HG03460 (cell line): ENCODE data around the gene APMAP.
"Not testable (repeated sequence)": the region's sequence is repeated elsewhere in the genome, so short reads cannot be mapped to it uniquely, and the experiment has no call there.

Source experiments
- ATAC-seq: cut with Tn5 transposase; IDR thresholded peaks from one replicate; pipeline ENCODE4 v1.9.1; 2021; ENCODE audit not compliant: unreplicated experiment

The APMAP gene

GRCh38 chr20:24954566-24954965 is 38.0 kb downstream of the APMAP start:
- ATAC-seq, result no peak

DNA sequence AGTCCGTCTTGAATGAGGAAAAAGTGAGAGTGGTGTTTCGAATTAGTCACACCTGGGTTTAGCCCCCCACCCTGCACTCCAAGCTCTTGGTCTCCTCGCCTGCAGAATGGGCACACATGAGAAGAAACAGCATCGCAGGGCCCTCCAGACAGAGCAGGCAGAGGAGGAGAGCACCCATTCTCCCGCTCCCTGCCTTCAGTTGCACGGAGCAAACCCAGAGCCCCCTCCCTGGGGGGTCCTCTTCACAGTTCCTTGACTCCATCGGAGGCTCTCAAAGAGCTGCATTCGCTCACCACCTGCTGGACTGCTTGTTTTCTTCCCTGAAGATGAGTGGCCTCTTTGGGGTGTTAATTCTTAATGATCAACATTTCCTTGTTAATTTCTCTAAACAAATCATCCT is 38.4 kb downstream of the APMAP start:
- no peak for ATAC-seq

GRCh38 chr20:24953621-24954133 is 38.9 kb downstream of the APMAP start:
- ATAC-seq, result no peak

DNA sequence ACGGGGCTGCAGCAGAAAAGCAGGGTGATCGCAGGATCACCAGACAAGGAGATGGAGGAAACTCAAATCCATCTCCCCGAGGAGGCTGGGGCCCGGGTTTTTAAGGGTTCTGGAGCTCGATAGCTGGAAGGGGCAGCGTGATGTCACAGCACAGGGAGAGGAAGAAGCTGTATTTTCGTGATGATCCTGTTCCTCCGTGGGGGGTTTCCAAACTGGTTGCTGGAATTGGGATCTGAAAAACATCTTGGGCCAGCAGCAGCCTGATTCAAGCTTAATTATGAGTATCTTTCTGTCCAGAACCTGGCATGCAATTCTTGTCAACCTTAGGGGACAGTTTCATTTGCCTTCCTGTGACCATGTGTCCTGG is 39.4 kb downstream of the APMAP start:
- ATAC-seq, result no peak

DNA sequence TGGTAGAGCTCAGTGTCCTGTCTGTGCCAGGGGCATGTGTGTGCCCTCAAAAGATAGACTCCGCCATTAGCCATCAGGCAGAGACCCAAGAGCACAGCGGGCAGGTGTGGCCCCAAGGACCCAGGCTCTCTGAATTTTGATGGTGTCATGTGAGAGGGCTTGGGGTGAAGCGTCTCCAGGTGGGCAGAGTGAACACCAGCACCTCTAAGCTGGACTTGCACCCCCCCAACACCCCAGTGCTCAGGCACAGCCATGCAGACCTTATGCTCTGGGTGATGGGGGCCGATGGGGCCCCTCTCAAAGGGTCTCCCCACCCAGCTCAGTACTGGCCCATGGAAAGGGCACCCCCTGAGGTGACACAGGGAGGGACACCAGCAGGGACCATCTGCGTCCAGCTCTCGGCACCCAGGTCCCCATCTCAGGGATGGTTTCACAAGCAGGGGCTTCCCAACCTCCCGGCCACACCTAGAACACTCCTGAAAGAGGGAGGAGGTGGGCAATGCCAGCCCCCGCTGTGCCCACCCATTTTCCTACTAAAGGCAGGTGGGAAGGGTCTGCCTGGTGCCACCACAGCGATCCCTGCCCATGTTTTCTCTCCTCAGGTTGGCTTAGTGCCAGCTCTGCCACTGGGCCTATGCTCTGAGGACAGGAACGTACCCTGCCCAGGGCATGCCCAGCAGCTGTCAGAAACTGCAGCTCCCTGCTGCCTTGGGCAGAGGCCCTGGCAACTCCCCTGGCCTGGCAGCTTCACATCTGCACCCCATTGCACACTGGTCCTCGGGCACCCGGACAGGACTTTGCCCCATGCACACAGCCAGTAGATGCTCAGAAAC is 40.0 kb downstream of the APMAP start:
- no peak for ATAC-seq

DNA sequence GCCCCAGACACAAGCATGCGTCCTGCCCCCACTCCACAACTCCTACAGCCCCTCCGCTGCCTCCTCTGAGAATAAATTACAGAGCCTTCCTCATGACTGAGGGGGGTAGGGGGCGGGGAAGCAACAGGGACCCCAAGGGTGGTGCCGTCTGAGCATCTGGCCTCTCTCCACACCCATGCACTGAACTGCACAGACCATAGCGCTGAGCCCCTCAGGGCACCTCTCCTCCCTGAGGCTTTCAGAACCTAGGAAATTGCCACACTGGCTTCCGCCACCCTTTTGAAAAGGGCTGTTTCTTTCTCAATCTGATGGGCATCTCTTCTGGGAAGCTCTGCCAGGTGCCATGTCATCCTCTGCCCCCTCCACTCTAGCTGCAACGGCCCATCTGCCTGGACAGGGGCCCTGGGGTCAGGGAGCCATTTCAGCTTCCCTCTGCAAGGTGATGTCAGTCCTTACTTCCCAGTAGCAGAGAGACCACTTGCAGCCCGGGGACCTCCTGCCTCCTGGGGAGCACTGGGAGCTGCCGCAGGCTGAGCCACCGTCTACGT is 40.9 kb downstream of the APMAP start:
- no peak for ATAC-seq

DNA sequence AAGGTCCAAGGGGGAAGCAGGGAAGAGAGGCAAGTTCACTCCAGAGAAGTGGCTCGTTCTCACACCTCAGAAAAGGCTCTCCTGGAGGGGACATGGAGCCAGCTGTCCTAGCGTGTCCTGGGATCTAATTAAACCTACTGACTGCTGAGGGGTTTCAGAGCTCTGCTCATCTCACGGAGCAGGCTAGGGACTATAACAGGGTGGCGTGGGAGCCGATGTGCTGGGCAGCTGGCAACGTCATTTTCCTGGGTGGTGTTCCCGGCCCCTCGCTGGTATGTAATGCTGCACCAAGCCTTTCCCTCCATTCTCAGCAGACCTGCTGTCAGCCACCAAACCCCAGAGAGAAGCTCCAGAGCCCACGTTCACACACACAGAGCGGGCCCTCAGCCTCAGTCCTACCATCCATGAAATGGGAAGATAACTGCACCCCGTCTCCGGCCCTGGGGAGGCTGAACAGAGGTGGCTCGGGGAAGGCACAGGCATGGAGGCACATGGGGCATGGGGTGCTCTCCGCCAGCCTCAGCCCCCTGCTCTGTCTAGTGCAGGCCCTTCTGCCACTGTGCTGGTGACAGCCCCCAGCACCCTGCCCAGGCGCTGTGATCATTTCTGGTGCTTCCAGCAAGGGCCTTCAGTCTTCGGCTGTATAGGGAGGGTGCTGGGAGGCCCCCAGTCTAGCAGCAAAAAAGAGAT is 41.6 kb downstream of the APMAP start:
- no peak for ATAC-seq

DNA sequence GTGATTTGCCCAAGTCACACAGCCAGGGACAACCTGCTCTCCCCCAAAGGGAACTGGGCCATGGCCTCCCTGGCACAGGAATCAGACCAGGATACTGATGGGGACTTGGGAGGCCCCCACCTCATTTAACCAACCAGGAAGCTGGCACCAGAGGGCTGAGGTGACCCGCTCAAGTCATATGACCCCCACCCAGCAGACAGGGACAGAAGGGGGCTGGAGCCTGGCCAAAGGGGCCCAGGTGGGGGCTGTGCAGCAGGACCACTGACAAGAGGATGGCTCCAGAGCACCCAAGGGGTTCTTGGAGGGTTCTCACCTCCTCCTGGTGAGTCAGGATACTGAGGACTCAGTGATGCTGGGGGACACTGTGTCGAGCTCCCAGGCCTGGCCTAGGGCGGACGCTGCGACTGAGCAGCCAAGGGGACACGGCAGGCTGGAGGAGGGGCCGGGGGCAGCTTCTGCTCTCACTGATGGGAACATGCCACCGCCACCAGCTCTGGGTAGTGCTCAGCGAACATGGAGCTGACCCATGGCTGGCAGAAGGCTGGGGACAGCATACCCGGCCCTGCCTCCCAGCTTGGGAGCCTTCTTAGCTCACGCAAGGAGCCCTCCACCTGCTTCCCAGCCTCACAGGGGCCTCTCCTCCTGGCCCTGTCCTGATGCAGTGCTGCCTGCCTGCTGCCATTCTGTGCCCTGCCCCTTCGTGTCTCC is 42.3 kb downstream of the APMAP start:
- ATAC-seq, result no peak

- no peak for ATAC-seq
These were observed 42.8 kb downstream of the APMAP start for GRCh38 chr20:24949756-24950127.

DNA sequence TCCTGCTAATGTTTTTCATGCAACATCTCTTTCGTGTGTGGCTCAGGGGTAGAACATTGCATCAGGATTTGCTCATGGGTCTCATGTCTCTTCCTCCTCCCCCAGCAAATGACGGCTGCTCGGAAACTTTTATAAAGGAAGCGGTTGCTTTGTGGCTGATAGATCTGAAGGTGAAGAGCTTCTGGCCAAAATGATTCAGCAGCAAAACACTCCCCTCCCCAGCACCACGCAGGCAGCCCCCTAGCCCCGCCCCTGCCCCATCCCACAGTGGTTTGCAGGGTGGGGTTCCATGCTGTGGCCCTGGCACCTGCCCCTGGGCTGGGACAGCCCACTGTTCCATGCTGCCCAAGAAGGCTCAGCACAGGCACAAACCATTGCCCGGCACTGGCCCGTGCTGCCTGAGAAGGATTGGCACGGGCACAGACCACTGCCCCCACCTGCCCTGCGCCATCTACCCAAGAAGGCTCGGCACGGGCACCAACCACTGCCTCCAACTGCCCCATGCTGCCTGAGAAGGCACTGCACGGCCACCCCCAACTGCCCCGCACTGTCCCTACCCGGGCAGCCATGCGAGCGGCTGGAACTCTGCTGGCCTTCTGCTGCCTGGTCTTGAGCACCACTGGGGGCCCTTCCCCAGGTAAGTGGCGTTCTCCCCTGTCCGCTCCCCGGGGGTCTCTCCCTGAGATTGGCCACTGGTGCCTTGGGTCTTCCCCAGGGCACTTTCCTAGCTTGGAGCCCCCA is 43.4 kb downstream of the APMAP start, which contains the start of gene CST7:
TSS of gene CST7 (plus strand) at position 331 of the 741 bp plus-strand sequence. CDS start at position 568, 237 bp downstream.
- no peak for ATAC-seq

- not testable (repeated sequence) for ATAC-seq
These were observed 44.1 kb downstream of the APMAP start for GRCh38 chr20:24948396-24948938.

GRCh38 chr20:24946376-24946775 is 46.2 kb downstream of the APMAP start:
- ATAC-seq, result not testable (repeated sequence)

GRCh38 chr20:24943731-24944130 is 48.8 kb downstream of the APMAP start:
- ATAC-seq, result no peak

- no peak for ATAC-seq
These were observed 49.4 kb downstream of the APMAP start for GRCh38 chr20:24943196-24943595.

DNA sequence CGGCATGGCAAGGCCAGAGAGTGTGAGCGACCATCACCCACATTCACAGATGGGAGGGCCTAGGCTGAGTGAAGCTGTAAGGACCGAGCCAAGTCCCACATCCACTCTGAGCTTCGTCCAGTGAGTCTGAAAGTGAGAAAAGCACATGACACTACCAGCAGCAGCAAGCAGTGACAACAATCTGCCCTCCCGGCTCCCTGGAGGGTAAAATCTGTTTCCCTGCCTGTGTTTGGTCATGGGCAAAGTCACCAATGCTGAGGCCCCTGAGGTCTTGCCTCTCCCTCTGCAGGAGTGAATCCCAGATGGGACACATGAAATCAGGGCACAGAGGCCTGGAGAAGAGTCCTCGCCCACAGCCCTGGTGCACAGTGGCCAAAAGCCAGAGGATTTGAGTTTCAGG is 49.9 kb downstream of the APMAP start:
- ATAC-seq, result no peak

DNA sequence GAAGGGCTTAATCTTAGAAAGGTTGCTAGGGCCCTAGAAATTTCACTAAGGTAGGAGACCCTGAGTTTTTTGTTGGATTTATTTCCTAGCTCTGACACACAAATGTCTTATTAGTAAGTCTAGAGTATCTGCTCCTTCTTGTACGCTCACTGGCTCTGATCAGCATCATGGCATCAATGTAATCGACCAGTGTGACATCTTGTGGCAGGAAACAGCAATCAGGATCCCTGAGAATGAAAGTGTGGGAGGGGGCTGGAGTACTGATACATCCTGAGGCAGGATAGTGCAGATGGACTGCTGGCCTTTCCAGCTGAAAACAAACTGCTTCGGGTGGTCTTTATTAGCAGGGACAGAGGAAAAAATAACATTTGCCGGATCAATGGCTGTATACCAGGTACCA is 53.5 kb downstream of the APMAP start:
- ATAC-seq, result no peak

DNA sequence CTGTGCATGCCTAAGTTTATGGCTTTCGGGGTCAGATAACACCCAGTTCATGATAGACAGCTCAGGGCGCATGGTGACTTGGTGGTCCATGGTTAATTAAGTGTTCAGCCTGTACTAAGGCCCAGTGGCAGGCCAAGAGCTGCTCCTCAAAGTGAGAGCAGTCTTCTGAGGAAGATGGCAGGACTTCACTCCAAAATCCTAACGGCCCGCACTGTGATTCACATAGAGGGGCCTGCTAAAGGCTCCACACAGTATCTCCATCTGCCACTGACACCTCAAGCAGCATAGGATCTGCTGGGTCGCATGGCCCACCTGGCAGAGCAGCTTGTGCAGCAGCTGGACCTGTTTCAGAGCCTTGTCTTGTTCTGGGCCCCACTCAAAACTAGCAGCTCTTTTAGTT is 54.1 kb downstream of the APMAP start:
- ATAC-seq, result no peak

DNA sequence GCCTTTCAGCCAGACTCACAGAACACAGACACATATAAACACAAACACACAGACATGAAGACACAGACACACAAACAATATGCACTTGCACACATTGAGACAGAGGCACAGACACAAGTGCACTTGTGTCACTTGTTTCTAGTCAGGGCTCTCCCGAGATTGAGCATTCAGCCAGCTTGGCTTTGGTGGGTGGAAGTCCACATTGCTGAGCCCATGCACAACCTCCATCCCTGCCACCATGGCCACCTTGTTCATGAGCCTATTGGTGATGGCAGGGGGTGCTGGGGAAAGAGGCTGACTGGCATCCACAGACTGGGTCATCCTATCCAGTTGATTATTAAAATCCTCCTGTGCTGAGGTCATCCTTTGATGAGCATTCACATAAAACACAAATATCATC is 55.0 kb downstream of the APMAP start:
- no peak for ATAC-seq

GRCh38 chr20:24936526-24937407 is 55.8 kb downstream of the APMAP start:
- no peak for ATAC-seq
